GM12878 (cell line): Measurements from ENCODE around the gene CDK13. TPM values are rescaled to one million over a fixed set of nuclear protein-coding genes. Genes with fewer than 3 reads are reported as not detected.

Experiments used
- ATAC-seq: fragments of 200-7000 bp; cut with Tn5 transposase; 3 replicates; pipeline ENCODE4 v1.9.1; 2020; ENCODE audit warnings: mild to moderate bottlenecking, moderate library complexity
- BruUV-seq: library from RNA; stranded (reverse); fragments of 400-500 nt; replicated peaks from 2 replicates; lab custom pipeline; 2021; lab: Mats Ljungman, UMichigan
- CTCF ChIA-PET: fragments of 300-600 bp; sonication (Branson Sonifier 250); formaldehyde crosslinking; extraction: SDS; loops from one replicate; lab custom pipeline; 2021; ENCODE audit warnings: inconsistent platforms; lab: Yijun Ruan, JAX
- POLR2A ChIA-PET: fragments of 350-600 bp; formaldehyde crosslinking; extraction: SDS; loops from one replicate; lab custom pipeline; 2021; ENCODE audit warnings: inconsistent platforms; lab: Charles Lee
- RAD21 ChIA-PET: fragments of 300-600 bp; sonication (Branson Sonifier 250); formaldehyde crosslinking; loops from one replicate; lab custom pipeline; 2023; ENCODE audit warnings: antibody characterized with exemption; ENCODE audit not compliant: unreplicated experiment; lab: Charles Lee
- SMC1A ChIA-PET: fragments of 300-600 bp; sonication (Branson Sonifier 250); formaldehyde crosslinking; loops from one replicate; lab custom pipeline; 2023; ENCODE audit not compliant: unreplicated experiment, uncharacterized antibody; lab: Charles Lee
- DNase-seq: peaks from one replicate; pipeline ENCODE4 v3.0.0-alpha.2; 2011; ENCODE audit warnings: low read depth, low spot score
- FAIRE-seq: peaks from 3 replicates; lab custom pipeline; 2011; peaks lifted over from hg19 to GRCh38; lab: Jason Lieb, UNC
- H2AFZ ChIP-seq: 2 replicates; pipeline ENCODE4 v1.6.0; 2011; ENCODE audit warnings: low read depth, low read length, control low read depth; ENCODE audit not compliant: control insufficient read depth
- H3K27ac ChIP-seq: 2 replicates; pipeline ENCODE4 v1.5.1; 2011; ENCODE audit warnings: control low read depth; ENCODE audit not compliant: control insufficient read depth, insufficient read depth
- H3K27me3 ChIP-seq, 2 experiments: replicated peaks in 1 of 2; 2 replicates each; pipeline versions ENCODE4 v1.6.0 to v1.6.1; 2011; ENCODE audit warnings: low read length in 1 of 2; ENCODE audit not compliant: control insufficient read depth in 2 of 2, insufficient read depth in 2 of 2
- H3K36me3 ChIP-seq, 2 experiments: 2 replicates each; pipeline ENCODE4 v1.5.1; 2011; ENCODE audit warnings: low read length in 1 of 2; ENCODE audit not compliant: control insufficient read depth in 2 of 2, insufficient read depth in 2 of 2
- H3K4me1 ChIP-seq: 2 replicates; pipeline ENCODE4 v1.6.1; 2011; ENCODE audit warnings: mild to moderate bottlenecking, low read length, moderate library complexity, mixed read lengths; ENCODE audit not compliant: control insufficient read depth, insufficient read depth
- H3K4me2 ChIP-seq: 2 replicates; pipeline ENCODE4 v1.6.0; 2011; ENCODE audit warnings: control low read depth; ENCODE audit not compliant: control insufficient read depth, insufficient read depth
- H3K4me3 ChIP-seq: fragments of 200-600 bp; sonication (generic); 2 replicates; pipeline ENCODE4 v1.5.1; 2016
- H3K79me2 ChIP-seq: 2 replicates; pipeline ENCODE4 v1.6.0; 2011; ENCODE audit warnings: low read length; ENCODE audit not compliant: control insufficient read depth, insufficient read depth
- H3K9ac ChIP-seq: 2 replicates; pipeline ENCODE4 v1.8.0; 2011; ENCODE audit warnings: low read length, control low read depth, mixed read lengths; ENCODE audit not compliant: control insufficient read depth, insufficient read depth
- H3K9me3 ChIP-seq: replicated peaks from 3 replicates; pipeline ENCODE4 v1.5.1; 2011; ENCODE audit warnings: mild to moderate bottlenecking, low read length; ENCODE audit not compliant: control insufficient read depth, insufficient read depth
- H4K20me1 ChIP-seq: 2 replicates; pipeline ENCODE4 v1.6.0; 2011; ENCODE audit not compliant: control insufficient read depth, insufficient read depth
- ASH2L ChIP-seq: fragments of 300-600, 200-600 bp; sonication (generic); IDR thresholded peaks from 2 replicates; pipeline ENCODE4 v1.6.1; 2017; ENCODE audit warnings: low read depth, mild to moderate bottlenecking, borderline replicate concordance
- CREM ChIP-seq: IDR thresholded peaks from 2 replicates; pipeline ENCODE4 v1.6.1; 2014; ENCODE audit warnings: antibody characterized with exemption, low read depth
- ESRRA ChIP-seq: IDR thresholded peaks from 2 replicates; pipeline ENCODE4 v1.6.1; 2012; ENCODE audit warnings: mild to moderate bottlenecking, low read length, improper control_type of control experiment
- EZH2 ChIP-seq: IDR thresholded peaks from 2 replicates; pipeline ENCODE4 v1.6.1; 2012; ENCODE audit warnings: low read depth, mild to moderate bottlenecking, control low read depth, inconsistent platforms, low read length, borderline replicate concordance; ENCODE audit not compliant: control insufficient read depth
- JUND ChIP-seq: IDR thresholded peaks from 2 replicates; pipeline ENCODE4 v1.6.1; 2012; ENCODE audit warnings: low read depth, mild to moderate bottlenecking, low read length, improper control_type of control experiment, moderate library complexity
- NR2C1 ChIP-seq: fragments of 450-650 bp; IDR thresholded peaks from 2 replicates; pipeline ENCODE4 v1.6.1; 2017; ENCODE audit warnings: antibody characterized with exemption, mild to moderate bottlenecking, moderate library complexity
- SMARCA5 ChIP-seq: fragments of 450-650 bp; IDR thresholded peaks from 2 replicates; pipeline ENCODE4 v1.6.1; 2017; ENCODE audit warnings: mild to moderate bottlenecking
- SREBF2 ChIP-seq: IDR thresholded peaks from 2 replicates; pipeline ENCODE4 v1.6.1; 2012; ENCODE audit warnings: mild to moderate bottlenecking, low read length
- ZZZ3 ChIP-seq: IDR thresholded peaks from 2 replicates; pipeline ENCODE4 v1.6.1; 2011; ENCODE audit warnings: low read depth; ENCODE audit not compliant: control insufficient read depth, insufficient read length
- WGBS: methylation state at CpG from one replicate; pipeline ENCODE4 v1.1.6; 2016; ENCODE audit warnings: low lambda C conversion rate; ENCODE audit not compliant: insufficient replicate concordance, insufficient coverage; ENCODE audit errors: missing lambda C conversion rate; 5-methylcytosine and 5-hydroxymethylcytosine counted together
- in situ Hi-C: fragments of 300-500 bp; cut with MboI; formaldehyde crosslinking; loops from 9 replicates; pipeline ENCODE4 v1.14.3; 2018; ENCODE audit warnings: mixed read lengths
- intact Hi-C: fragments of 100-400 bp; cut with micrococcal nuclease; formaldehyde crosslinking; loops from one replicate; pipeline ENCODE4 v1.14.2; 2022; ENCODE audit not compliant: unreplicated experiment
- polyA plus RNA-seq, 11 experiments: library from polyadenylated mRNA; depleted of rRNA in 4 of 11; unstranded in 6 of 11; stranded (reverse) in 5 of 11; fragments of >200 nt; fragmentation: Nextera tagmentation in 4 of 11; fragmentation: Illumina TruSeq in 1 of 11; extraction: Ambion mirVana in 4 of 11; extraction: Trizol in 1 of 11; gene quantifications; 1 replicate in 1 of 11; 2 replicates in 10 of 11; pipeline versions ENCODE4 v1.2.1 to v1.2.3, GENCODE V29; 2011 to 2016; ENCODE audit warnings: inconsistent platforms in 2 of 11, missing spikeins in 2 of 11, low read depth in 1 of 11
- total RNA-seq, 4 experiments: library from RNA; depleted of rRNA in 3 of 4; stranded (reverse); fragments of >200 nt in 3 of 4; fragmentation: Illumina TruSeq in 1 of 4; extraction: Trizol in 1 of 4; gene quantifications; 2 replicates each; pipeline versions ENCODE4 v1.2.1 to v1.2.3, GENCODE V29; 2013 to 2021
- TF ChIP-seq, protein P1 (sequence below): fragments of 150-350 bp; IDR thresholded peaks from 2 replicates; pipeline ENCODE4 v1.6.1; 2016; ENCODE audit warnings: low read depth, low read length
- TF ChIP-seq, protein P2 (sequence below): fragments of 450-650 bp; IDR thresholded peaks from 2 replicates; pipeline ENCODE4 v1.6.1; 2017; ENCODE audit warnings: mild to moderate bottlenecking, low read depth, inconsistent platforms; ENCODE audit not compliant: poor library complexity, severe bottlenecking
- TF ChIP-seq, protein P3 (sequence below): fragments of 450-650 bp; IDR thresholded peaks from 2 replicates; pipeline ENCODE4 v1.6.1; 2016; ENCODE audit warnings: mild to moderate bottlenecking, moderate library complexity, borderline replicate concordance

Gene CDK13
- total and polyA plus RNA-seq, 10 of the 15 experiments (the other 5 are each of a cell fraction or from before 2014, with no cell fraction given) = 10.8 to 44.4 (median 28.0) TPM

DNA sequence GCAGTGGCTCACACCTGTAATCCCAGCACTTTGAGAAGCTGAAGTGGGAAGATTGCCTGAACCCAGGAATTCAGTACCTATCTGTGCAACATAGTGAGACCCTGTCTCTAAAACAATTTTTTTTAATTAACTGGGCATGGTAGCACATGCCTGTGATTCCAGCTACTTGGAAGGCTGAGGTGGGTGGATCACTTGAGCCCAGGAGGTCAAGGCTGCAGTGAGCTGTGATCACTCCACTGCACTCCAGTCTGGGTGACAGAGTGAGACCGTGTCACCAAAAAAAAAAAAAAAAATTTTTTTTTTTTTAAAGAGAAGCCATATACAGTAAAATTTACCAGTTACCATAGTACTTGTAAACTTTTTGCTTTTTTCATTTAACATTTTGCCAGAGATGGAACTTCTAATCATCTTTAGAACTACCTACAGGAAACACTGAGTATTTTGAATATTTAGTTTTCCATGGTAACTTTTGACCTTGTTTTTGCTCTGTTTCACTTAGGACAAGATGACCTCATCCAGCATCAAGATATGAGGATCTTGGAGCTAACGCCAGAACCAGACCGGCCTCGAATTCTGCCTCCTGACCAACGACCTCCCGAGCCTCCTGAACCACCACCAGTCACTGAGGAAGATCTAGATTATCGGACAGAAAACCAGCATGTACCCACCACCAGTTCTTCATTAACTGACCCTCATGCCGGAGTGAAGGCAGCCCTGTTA lies 143.7 kb downstream of the CDK13 start:
- ChIA-PET POLR2A (no interaction called here), SMC1A (no interaction called here), CTCF (no interaction called here), RAD21 (no interaction called here)
- no peak for ATAC-seq
- H3K9me3 ChIP-seq = no peaks in the 10 kb centered on the region
- in situ Hi-C loops = no loop called here
- no peaks in the 10 kb centered on the region for H3K79me2 ChIP-seq
- H2AFZ ChIP-seq = no peak overlapping the region
- peaks cover 1 to 10% of the 10 kb centered on the region in 2 experiments for H3K36me3 ChIP-seq
- no peak overlapping the region for H3K27ac ChIP-seq
- DNase-seq = no peak
- no peak overlapping the region for H3K4me2 ChIP-seq
- no peaks in the 10 kb centered on the region for H4K20me1 ChIP-seq
- no peaks in the 10 kb centered on the region for H3K27me3 ChIP-seq
- no peak overlapping the region for H3K4me3 ChIP-seq
- WGBS = 88% methylated on average over 8 of the region's 8 CpGs
- no peaks in the 10 kb centered on the region for H3K4me1 ChIP-seq
- no peak for FAIRE-seq
- BruUV-seq = no TSS peak
- intact Hi-C loops = no loop called here
- no peak overlapping the region for H3K9ac ChIP-seq
- TF ChIP-seq, protein P1, sequence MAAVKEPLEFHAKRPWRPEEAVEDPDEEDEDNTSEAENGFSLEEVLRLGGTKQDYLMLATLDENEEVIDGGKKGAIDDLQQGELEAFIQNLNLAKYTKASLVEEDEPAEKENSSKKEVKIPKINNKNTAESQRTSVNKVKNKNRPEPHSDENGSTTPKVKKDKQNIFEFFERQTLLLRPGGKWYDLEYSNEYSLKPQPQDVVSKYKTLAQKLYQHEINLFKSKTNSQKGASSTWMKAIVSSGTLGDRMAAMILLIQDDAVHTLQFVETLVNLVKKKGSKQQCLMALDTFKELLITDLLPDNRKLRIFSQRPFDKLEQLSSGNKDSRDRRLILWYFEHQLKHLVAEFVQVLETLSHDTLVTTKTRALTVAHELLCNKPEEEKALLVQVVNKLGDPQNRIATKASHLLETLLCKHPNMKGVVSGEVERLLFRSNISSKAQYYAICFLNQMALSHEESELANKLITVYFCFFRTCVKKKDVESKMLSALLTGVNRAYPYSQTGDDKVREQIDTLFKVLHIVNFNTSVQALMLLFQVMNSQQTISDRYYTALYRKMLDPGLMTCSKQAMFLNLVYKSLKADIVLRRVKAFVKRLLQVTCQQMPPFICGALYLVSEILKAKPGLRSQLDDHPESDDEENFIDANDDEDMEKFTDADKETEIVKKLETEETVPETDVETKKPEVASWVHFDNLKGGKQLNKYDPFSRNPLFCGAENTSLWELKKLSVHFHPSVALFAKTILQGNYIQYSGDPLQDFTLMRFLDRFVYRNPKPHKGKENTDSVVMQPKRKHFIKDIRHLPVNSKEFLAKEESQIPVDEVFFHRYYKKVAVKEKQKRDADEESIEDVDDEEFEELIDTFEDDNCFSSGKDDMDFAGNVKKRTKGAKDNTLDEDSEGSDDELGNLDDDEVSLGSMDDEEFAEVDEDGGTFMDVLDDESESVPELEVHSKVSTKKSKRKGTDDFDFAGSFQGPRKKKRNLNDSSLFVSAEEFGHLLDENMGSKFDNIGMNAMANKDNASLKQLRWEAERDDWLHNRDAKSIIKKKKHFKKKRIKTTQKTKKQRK = no peak
- no peak for TF ChIP-seq EZH2
- TF ChIP-seq, protein P2, sequence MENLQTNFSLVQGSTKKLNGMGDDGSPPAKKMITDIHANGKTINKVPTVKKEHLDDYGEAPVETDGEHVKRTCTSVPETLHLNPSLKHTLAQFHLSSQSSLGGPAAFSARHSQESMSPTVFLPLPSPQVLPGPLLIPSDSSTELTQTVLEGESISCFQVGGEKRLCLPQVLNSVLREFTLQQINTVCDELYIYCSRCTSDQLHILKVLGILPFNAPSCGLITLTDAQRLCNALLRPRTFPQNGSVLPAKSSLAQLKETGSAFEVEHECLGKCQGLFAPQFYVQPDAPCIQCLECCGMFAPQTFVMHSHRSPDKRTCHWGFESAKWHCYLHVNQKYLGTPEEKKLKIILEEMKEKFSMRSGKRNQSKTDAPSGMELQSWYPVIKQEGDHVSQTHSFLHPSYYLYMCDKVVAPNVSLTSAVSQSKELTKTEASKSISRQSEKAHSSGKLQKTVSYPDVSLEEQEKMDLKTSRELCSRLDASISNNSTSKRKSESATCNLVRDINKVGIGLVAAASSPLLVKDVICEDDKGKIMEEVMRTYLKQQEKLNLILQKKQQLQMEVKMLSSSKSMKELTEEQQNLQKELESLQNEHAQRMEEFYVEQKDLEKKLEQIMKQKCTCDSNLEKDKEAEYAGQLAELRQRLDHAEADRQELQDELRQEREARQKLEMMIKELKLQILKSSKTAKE = no peak
- TF ChIP-seq, protein P3, sequence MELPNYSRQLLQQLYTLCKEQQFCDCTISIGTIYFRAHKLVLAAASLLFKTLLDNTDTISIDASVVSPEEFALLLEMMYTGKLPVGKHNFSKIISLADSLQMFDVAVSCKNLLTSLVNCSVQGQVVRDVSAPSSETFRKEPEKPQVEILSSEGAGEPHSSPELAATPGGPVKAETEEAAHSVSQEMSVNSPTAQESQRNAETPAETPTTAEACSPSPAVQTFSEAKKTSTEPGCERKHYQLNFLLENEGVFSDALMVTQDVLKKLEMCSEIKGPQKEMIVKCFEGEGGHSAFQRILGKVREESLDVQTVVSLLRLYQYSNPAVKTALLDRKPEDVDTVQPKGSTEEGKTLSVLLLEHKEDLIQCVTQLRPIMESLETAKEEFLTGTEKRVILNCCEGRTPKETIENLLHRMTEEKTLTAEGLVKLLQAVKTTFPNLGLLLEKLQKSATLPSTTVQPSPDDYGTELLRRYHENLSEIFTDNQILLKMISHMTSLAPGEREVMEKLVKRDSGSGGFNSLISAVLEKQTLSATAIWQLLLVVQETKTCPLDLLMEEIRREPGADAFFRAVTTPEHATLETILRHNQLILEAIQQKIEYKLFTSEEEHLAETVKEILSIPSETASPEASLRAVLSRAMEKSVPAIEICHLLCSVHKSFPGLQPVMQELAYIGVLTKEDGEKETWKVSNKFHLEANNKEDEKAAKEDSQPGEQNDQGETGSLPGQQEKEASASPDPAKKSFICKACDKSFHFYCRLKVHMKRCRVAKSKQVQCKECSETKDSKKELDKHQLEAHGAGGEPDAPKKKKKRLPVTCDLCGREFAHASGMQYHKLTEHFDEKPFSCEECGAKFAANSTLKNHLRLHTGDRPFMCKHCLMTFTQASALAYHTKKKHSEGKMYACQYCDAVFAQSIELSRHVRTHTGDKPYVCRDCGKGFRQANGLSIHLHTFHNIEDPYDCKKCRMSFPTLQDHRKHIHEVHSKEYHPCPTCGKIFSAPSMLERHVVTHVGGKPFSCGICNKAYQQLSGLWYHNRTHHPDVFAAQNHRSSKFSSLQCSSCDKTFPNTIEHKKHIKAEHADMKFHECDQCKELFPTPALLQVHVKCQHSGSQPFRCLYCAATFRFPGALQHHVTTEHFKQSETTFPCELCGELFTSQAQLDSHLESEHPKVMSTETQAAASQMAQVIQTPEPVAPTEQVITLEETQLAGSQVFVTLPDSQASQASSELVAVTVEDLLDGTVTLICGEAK = no peak
- no peak for TF ChIP-seq CREM
- TF ChIP-seq SREBF2 = no peak
- no peak for TF ChIP-seq JUND
- no peak for TF ChIP-seq ESRRA
- TF ChIP-seq ZZZ3 = no peak
- no peak for TF ChIP-seq SMARCA5
- no peak for TF ChIP-seq NR2C1
- no peak for TF ChIP-seq ASH2L
